Measurements from ENCODE around the gene FNBP1.

- TF ChIP-seq CTCF (conservative IDR thresholded peaks at IDR 0.05) (no peak), EZH2 (IDR thresholded peaks at IDR 0.05; ENCODE audit: low read depth) (no peak)
These were observed 135.8 kb downstream of the FNBP1 start for GRCh38 chr9:129907201-129907600.

Data from PC-9 (cell line).